C4-2B (cell line): ENCODE results near the gene ELP5.

Source experiments
- CTCF ChIP-seq: fragments of 450-650 bp; conservative IDR thresholded peaks from 2 replicates; pipeline ENCODE4 v1.5.1; 2017; ENCODE audit warnings: mild to moderate bottlenecking
- ZFX ChIP-seq: fragments of 450-650 bp; IDR thresholded peaks from 2 replicates; pipeline ENCODE4 v1.6.1; 2017

GRCh38 chr17:7213895-7214299, 38.1 kb upstream of the ELP5 start:
- no peak; the same call in 1 of the 2 replicates for TF ChIP-seq CTCF
- TF ChIP-seq ZFX = no peak
